OCI-LY1 (cell line): Measurements from ENCODE around the gene ZNF804A.

Experiments used
- EZH2 ChIP-seq: fragments of 200-600 bp; sonication (generic), shearing (Covaris generic); IDR thresholded peaks from 2 replicates; pipeline ENCODE4 v1.8.0; 2017; ENCODE audit warnings: borderline replicate concordance, mixed run types, mild to moderate bottlenecking, antibody characterized with exemption, low read length, moderate library complexity, mixed read lengths
- TF ChIP-seq, protein P1 (sequence below): fragments of 200-600 bp; sonication (generic), shearing (Covaris generic); IDR thresholded peaks from 2 replicates; pipeline ENCODE4 v1.5.1; 2017; ENCODE audit warnings: mild to moderate bottlenecking, antibody characterized with exemption, low read length, moderate library complexity, mixed read lengths

DNA sequence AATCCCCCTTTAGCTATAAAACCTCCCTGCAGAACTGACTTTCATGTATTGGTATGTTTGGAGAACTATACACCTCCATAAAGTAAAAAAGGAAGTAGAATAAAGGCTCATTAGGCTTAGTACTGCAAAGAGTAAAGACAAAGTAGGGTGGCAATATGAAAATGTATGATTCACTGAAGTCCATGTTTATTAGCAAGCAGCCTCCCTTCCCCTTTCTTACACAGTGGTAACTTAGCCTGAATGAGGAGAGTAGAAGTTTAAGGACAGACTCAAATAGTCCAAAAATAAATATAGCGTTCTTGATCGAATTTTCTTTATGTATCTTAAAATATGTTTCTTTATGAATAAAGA, 1.5 kb downstream of the ZNF804A start:
- TF ChIP-seq, protein P1, sequence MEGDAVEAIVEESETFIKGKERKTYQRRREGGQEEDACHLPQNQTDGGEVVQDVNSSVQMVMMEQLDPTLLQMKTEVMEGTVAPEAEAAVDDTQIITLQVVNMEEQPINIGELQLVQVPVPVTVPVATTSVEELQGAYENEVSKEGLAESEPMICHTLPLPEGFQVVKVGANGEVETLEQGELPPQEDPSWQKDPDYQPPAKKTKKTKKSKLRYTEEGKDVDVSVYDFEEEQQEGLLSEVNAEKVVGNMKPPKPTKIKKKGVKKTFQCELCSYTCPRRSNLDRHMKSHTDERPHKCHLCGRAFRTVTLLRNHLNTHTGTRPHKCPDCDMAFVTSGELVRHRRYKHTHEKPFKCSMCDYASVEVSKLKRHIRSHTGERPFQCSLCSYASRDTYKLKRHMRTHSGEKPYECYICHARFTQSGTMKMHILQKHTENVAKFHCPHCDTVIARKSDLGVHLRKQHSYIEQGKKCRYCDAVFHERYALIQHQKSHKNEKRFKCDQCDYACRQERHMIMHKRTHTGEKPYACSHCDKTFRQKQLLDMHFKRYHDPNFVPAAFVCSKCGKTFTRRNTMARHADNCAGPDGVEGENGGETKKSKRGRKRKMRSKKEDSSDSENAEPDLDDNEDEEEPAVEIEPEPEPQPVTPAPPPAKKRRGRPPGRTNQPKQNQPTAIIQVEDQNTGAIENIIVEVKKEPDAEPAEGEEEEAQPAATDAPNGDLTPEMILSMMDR: no peak
- no peak for TF ChIP-seq EZH2
